ENCODE measurements around the gene SLC43A3. TPM values are rescaled to one million over a fixed set of nuclear protein-coding genes. Genes with fewer than 3 reads are reported as not detected.

The SLC43A3 gene
- total RNA-seq, 1 experiment from 2014 or later, result 21.4 TPM

- H2BK12ac ChIP-seq (ENCODE audit: insufficient read length, low read depth, low read length), result no peak overlapping the region
- Mint-ChIP-seq H3K9me3 (no peaks in the 10 kb centered on the region; a peak in 1 of 5 replicates), H3K4me1 (0 out of 4 replicates have a peak, but pooled peaks cover 0 to 3% of the 10 kb centered on the region in 2 experiments), H3K27ac (peak overlapping the region in 1 of 3 experiments; percentile 25; a peak in 1 of 7 replicates), H3K27me3 (ENCODE audit: low read depth) (peaks cover 3% of the 10 kb centered on the region; the same call in 1 of the 2 replicates), H3K4me3 (no peak overlapping the region), H3K36me3 (ENCODE audit: insufficient read depth in 1 of 3, low read depth in 3 of 3) (peaks cover 8 to 32% (median 20%) of the 10 kb centered on the region in 3 experiments; a peak in 6 of 7 replicates)
- no peak overlapping the region for H2BK120ac ChIP-seq (ENCODE audit: low read depth, low read length, poor library complexity, severe bottlenecking)
- H2AFZ ChIP-seq (ENCODE audit: low read length), result no peak overlapping the region
- H3K23ac ChIP-seq (ENCODE audit: insufficient read length, low read depth, low read length), result no peak overlapping the region
- no peak overlapping the region for H4K5ac ChIP-seq (ENCODE audit: insufficient read length, low read depth, low read length)
- H3K18ac ChIP-seq (ENCODE audit: insufficient read length, low read depth, low read length), result no peak overlapping the region
- H2BK15ac ChIP-seq (ENCODE audit: low read depth, low read length), result no peak overlapping the region
- TF ChIP-seq CTCF (conservative IDR thresholded peaks at IDR 0.05), result no peak
- no peak overlapping the region for H3T11ph ChIP-seq (ENCODE audit: low read length)
- H3K9me3 ChIP-seq (ENCODE audit: control insufficient read depth, low read depth, low read length), result no peaks in the 10 kb centered on the region
- H4K91ac ChIP-seq (ENCODE audit: insufficient read length, low read depth, low read length), result no peak overlapping the region
- no peak overlapping the region for H3K4me2 ChIP-seq (ENCODE audit: insufficient read depth, insufficient read length, low read length)
- no peak overlapping the region for H2BK5ac ChIP-seq (ENCODE audit: insufficient read length, low read length)
- no peaks in the 10 kb centered on the region for H4K20me1 ChIP-seq (ENCODE audit: control insufficient read depth, insufficient read depth, insufficient read length)
- no peak overlapping the region for H3K27ac ChIP-seq (ENCODE audit: insufficient read length, low read depth, low read length)
- no peaks in the 10 kb centered on the region for H3K4me1 ChIP-seq (ENCODE audit: insufficient read depth, low read length)
- H2AK5ac ChIP-seq (ENCODE audit: insufficient read length, low read length), result no peak overlapping the region
- H4K8ac ChIP-seq (replicated peaks; ENCODE audit: insufficient read length, low read depth, low read length), result no peak overlapping the region
- no peak overlapping the region for H3K56ac ChIP-seq (ENCODE audit: insufficient read length, low read depth, low read length)
- no peak overlapping the region for H3K9ac ChIP-seq (ENCODE audit: extremely low read depth, insufficient read length, low read length)
- WGBS (ENCODE audit: extremely low coverage, insufficient read length, low lambda C conversion rate), result no CpG with 5 or more reads among the region's 4 CpGs
- no peak overlapping the region for H3K14ac ChIP-seq (ENCODE audit: insufficient read depth, low read length)
- DNase-seq, result no peak
- H3K79me1 ChIP-seq (ENCODE audit: insufficient read depth, low read depth, low read length, poor library complexity, severe bottlenecking), result no peaks in the 10 kb centered on the region
- no peaks in the 10 kb centered on the region for H3K23me2 ChIP-seq (ENCODE audit: insufficient read length, low read depth, low read length, poor library complexity, severe bottlenecking)
- H3K27me3 ChIP-seq (ENCODE audit: insufficient read depth, low read length), result no peaks in the 10 kb centered on the region
- H3K4ac ChIP-seq (ENCODE audit: low read depth, low read length), result no peak overlapping the region
- H2BK20ac ChIP-seq (ENCODE audit: low read depth, low read length, poor library complexity, severe bottlenecking), result no peak overlapping the region
- no peaks in the 10 kb centered on the region for H3K79me2 ChIP-seq (ENCODE audit: insufficient read depth, low read length)
These were observed 20.5 kb downstream of the SLC43A3 start for GRCh38 chr11:57406337-57406904.

Data from H9 (cell line).